Activated T-helper 9 cell treated with anti-CD3 and anti-CD28 coated beads, Interleukin-2, amount 50 U/mL, for 16 hours (primary cell): ENCODE data around the gene CYP3A7.
"Not testable (repeated sequence)": the region's sequence is repeated elsewhere in the genome, so short reads cannot be mapped to it uniquely, and the experiment has no call there.

Experiments
- DNase-seq: peaks from one replicate; pipeline ENCODE4 v3.0.0-alpha.2; 2020; ENCODE audit warnings: low read depth

The CYP3A7 gene

GRCh38 chr7:99667179-99667578, 67.8 kb downstream of the CYP3A7 start:
- DNase-seq, result no peak

GRCh38 chr7:99666013-99666395, 69.0 kb downstream of the CYP3A7 start:
- no peak for DNase-seq

GRCh38 chr7:99665312-99666012, 69.5 kb downstream of the CYP3A7 start:
- no peak for DNase-seq

- DNase-seq, result not testable (repeated sequence)
These were observed 77.1 kb downstream of the CYP3A7 start for GRCh38 chr7:99657879-99658278.
